Esophagus muscularis mucosa (tissue), 4 donors: ENCODE results near the gene IL15. TPM values are rescaled to one million over a fixed set of nuclear protein-coding genes. Genes with fewer than 3 reads are reported as not detected.

ENCODE experiments used
- DNase-seq: peaks from one replicate; pipeline ENCODE4 v3.0.0-alpha.2; 2017; ENCODE audit errors: extremely low spot score
- H3K27ac ChIP-seq, 4 donors: fragments of 200-600 bp; sonication (generic); replicated peaks in 1 of 4; 1 replicate in 3 of 4; 2 replicates in 1 of 4; pipeline ENCODE4 v1.5.1; 2016 to 2019; ENCODE audit warnings: mild to moderate bottlenecking in 1 of 4
- H3K27me3 ChIP-seq, 4 donors: fragments of 200-600 bp; sonication (generic); one replicate each; pipeline versions ENCODE4 v1.5.1 to v1.6.0; 2016 to 2019
- H3K36me3 ChIP-seq, 4 donors: fragments of 200-600 bp; sonication (generic); one replicate each; pipeline ENCODE4 v1.5.1; 2016 to 2019
- H3K4me1 ChIP-seq, 4 donors: fragments of 200-600 bp; sonication (generic); one replicate each; pipeline ENCODE4 v1.5.1; 2016 to 2019
- H3K4me3 ChIP-seq, 4 donors: fragments of 200-600 bp; sonication (generic); 1 replicate in 2 of 4; 2 replicates in 2 of 4; pipeline ENCODE4 v1.5.1; 2016 to 2019; ENCODE audit warnings: mild to moderate bottlenecking in 4 of 4, moderate library complexity in 1 of 4
- H3K9me3 ChIP-seq, 4 donors: fragments of 200-600 bp; sonication (generic); 1 replicate in 3 of 4; 2 replicates in 1 of 4; pipeline ENCODE4 v1.5.1; 2016 to 2019
- EP300 ChIP-seq: sonication (generic); formaldehyde crosslinking; IDR thresholded peaks from one replicate; pipeline ENCODE4 v1.6.1; 2017; ENCODE audit warnings: antibody characterized with exemption
- POLR2A ChIP-seq: fragments of 450-650 bp; IDR thresholded peaks from one replicate; pipeline ENCODE4 v1.6.1; 2017; ENCODE audit warnings: antibody characterized with exemption, moderate library complexity, mild to moderate bottlenecking, low read depth
- POLR2AphosphoS5 ChIP-seq, 2 donors: sonication (generic); formaldehyde crosslinking; IDR thresholded peaks; one replicate each; pipeline ENCODE4 v1.6.1; 2017; ENCODE audit warnings: antibody characterized with exemption in 2 of 2
- WGBS: methylation state at CpG from one replicate; pipeline ENCODE4 v1.1.5; 2018; 5-methylcytosine and 5-hydroxymethylcytosine counted together
- intact Hi-C: fragments of 100-400 bp; cut with DNase I; formaldehyde crosslinking; loops from one replicate; pipeline ENCODE4 v1.15.1; 2023
- total RNA-seq, 4 donors: library from RNA; depleted of rRNA; stranded (reverse); fragments of >200 nt; gene quantifications; one replicate each; pipeline versions ENCODE4 v1.1.0 to v1.2.1, GENCODE V29; 2016
- TF ChIP-seq, protein P1 (sequence below), 3 experiments: fragments of 200-600 bp in 2 of 3; fragments of 450-650 bp in 1 of 3; sonication (generic) in 2 of 3; IDR thresholded peaks; one replicate each; pipeline ENCODE4 v1.5.1; 2017 to 2019; ENCODE audit warnings: antibody characterized with exemption in 3 of 3, mild to moderate bottlenecking in 2 of 3, moderate library complexity in 1 of 3

Gene IL15
- total RNA-seq, 4 donors from 2014 or later: 3.0 to 5.0 (median 3.7) TPM

- peak overlapping the region in 2 of 4 donors; percentile 83 for H3K27ac ChIP-seq
- no peaks in the 10 kb centered on the region for H3K9me3 ChIP-seq
- H3K36me3 ChIP-seq: no peaks in the 10 kb centered on the region
- TF ChIP-seq, protein P1, sequence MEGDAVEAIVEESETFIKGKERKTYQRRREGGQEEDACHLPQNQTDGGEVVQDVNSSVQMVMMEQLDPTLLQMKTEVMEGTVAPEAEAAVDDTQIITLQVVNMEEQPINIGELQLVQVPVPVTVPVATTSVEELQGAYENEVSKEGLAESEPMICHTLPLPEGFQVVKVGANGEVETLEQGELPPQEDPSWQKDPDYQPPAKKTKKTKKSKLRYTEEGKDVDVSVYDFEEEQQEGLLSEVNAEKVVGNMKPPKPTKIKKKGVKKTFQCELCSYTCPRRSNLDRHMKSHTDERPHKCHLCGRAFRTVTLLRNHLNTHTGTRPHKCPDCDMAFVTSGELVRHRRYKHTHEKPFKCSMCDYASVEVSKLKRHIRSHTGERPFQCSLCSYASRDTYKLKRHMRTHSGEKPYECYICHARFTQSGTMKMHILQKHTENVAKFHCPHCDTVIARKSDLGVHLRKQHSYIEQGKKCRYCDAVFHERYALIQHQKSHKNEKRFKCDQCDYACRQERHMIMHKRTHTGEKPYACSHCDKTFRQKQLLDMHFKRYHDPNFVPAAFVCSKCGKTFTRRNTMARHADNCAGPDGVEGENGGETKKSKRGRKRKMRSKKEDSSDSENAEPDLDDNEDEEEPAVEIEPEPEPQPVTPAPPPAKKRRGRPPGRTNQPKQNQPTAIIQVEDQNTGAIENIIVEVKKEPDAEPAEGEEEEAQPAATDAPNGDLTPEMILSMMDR (IDR thresholded peaks at IDR 0.05): no peak
- TF ChIP-seq EP300 (no peak), POLR2AphosphoS5 (IDR thresholded peaks at IDR 0.05) (no peak), POLR2A (no peak)
- no peaks in the 10 kb centered on the region for H3K27me3 ChIP-seq
- peak overlapping the region; percentile 70 to 95 (median 86) for H3K4me3 ChIP-seq
- intact Hi-C loops: loop anchor here (10.0 kb wide), 1 partner anchor 293 kb away; no protein-coding TSS in a partner anchor
- DNase-seq: no peak
- peaks cover 5 to 24% (median 16%) of the 10 kb centered on the region in 4 donors for H3K4me1 ChIP-seq
- 83% methylated on average over 2 of the region's 2 CpGs for WGBS
These were observed 1.2 kb downstream of the IL15 start for GRCh38 chr4:141637565-141637964.

DNA sequence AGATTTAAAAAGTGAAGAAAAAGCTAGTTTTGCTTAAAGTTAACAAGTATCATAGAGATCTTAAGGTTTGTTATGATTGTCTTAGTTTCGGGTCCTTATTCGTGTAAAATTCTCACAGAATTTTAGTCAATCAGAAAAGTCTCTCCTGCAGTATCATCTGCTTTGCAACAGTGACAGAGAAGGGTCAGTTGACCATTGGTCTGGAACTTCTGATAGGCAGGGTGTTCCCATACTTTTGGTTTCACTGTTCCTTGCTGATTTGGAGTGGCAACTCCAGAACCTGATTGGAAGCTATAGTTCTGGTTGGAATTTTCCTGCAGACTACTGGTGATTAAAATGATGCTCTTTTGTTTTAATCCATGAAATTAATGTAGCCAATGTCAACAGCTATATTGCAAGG lies 1.8 kb downstream of the IL15 start:
- Histone ChIP-seq H3K27ac (no peak overlapping the region), H3K9me3 (no peaks in the 10 kb centered on the region), H3K36me3 (no peaks in the 10 kb centered on the region), H3K4me1 (peaks cover 5 to 24% (median 16%) of the 10 kb centered on the region in 4 donors), H3K27me3 (no peaks in the 10 kb centered on the region), H3K4me3 (peak overlapping the region in 3 of 4 donors; percentile 10 to 94 (median 70))
- WGBS: 87% methylated on average over 2 of the region's 2 CpGs
- no peak for DNase-seq
- intact Hi-C loops: loop anchor here (10.0 kb wide), 1 partner anchor 293 kb away; no protein-coding TSS in a partner anchor
- TF ChIP-seq EP300: no peak
- no peak for TF ChIP-seq POLR2AphosphoS5 (IDR thresholded peaks at IDR 0.05)
- TF ChIP-seq POLR2A: no peak
- TF ChIP-seq, protein P1 (IDR thresholded peaks at IDR 0.05): no peak

GRCh38 chr4:141640696-141641095 lies 4.3 kb downstream of the IL15 start:
- no peaks in the 10 kb centered on the region for H3K27me3 ChIP-seq
- H3K4me3 ChIP-seq: no peak overlapping the region
- DNase-seq: no peak
- H3K27ac ChIP-seq: no peak overlapping the region
- intact Hi-C loops: no loop called here
- 68% methylated on average over 3 of the region's 3 CpGs for WGBS
- no peaks in the 10 kb centered on the region for H3K9me3 ChIP-seq
- H3K36me3 ChIP-seq: no peaks in the 10 kb centered on the region
- TF ChIP-seq POLR2AphosphoS5 (IDR thresholded peaks at IDR 0.05) (no peak), POLR2A (no peak), EP300 (no peak)
- TF ChIP-seq, protein P1 (IDR thresholded peaks at IDR 0.05): no peak
- H3K4me1 ChIP-seq: peaks cover 5 to 23% (median 16%) of the 10 kb centered on the region in 4 donors

- TF ChIP-seq, protein P1 (IDR thresholded peaks at IDR 0.05): no peak
- no peak for TF ChIP-seq EP300
- no peak for TF ChIP-seq POLR2A
- no peak for TF ChIP-seq POLR2AphosphoS5 (IDR thresholded peaks at IDR 0.05)
- Histone ChIP-seq H3K36me3 (no peaks in the 10 kb centered on the region), H3K9me3 (no peaks in the 10 kb centered on the region), H3K27me3 (no peaks in the 10 kb centered on the region), H3K27ac (no peak overlapping the region), H3K4me1 (peaks cover 5 to 19% (median 13%) of the 10 kb centered on the region in 4 donors), H3K4me3 (no peak overlapping the region)
- intact Hi-C loops: no loop called here
- WGBS: 91% methylated on average over 3 of the region's 3 CpGs
- DNase-seq: no peak
These were observed 5.7 kb downstream of the IL15 start for GRCh38 chr4:141642063-141642462.

DNA sequence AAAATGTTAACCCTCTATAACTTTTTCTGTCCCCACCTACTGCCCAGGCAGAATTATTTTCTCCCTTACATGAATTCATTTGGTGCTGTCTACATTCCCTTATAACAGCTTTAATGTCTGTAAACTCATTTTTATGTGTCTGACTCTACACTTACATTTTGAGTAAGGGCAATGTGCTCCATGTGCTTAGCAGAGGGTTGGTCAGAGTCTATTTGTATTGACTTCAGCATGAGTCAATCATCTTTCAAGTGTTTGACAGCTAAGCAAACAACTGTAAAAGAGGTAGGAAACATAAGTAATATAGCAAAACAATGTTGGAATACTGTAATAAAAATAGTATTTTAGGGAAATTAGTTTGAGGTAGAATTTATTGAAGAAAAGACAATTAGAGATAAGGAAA lies 6.3 kb downstream of the IL15 start:
- TF ChIP-seq POLR2AphosphoS5 (IDR thresholded peaks at IDR 0.05): no peak
- TF ChIP-seq POLR2A: no peak
- no peak for TF ChIP-seq EP300
- TF ChIP-seq, protein P1 (IDR thresholded peaks at IDR 0.05): no peak
- no peak for DNase-seq
- Histone ChIP-seq H3K27me3 (no peaks in the 10 kb centered on the region), H3K4me3 (no peak overlapping the region), H3K4me1 (peaks cover 3 to 16% (median 8%) of the 10 kb centered on the region in 4 donors), H3K9me3 (no peaks in the 10 kb centered on the region), H3K27ac (no peak overlapping the region), H3K36me3 (no peaks in the 10 kb centered on the region)
- intact Hi-C loops: no loop called here
